Erythroblast (primary cell): ENCODE results near the gene SH3PXD2B.

Source experiments
- GATA1 ChIP-seq: IDR thresholded peaks from 2 replicates; pipeline ENCODE4 v1.6.1; 2011; ENCODE audit warnings: low read depth, mild to moderate bottlenecking, control low read depth, low read length, moderate library complexity
- POLR2A ChIP-seq: IDR thresholded peaks from 2 replicates; pipeline ENCODE4 v1.6.1; 2011; ENCODE audit warnings: mild to moderate bottlenecking, low read length

- TF ChIP-seq POLR2A (no peak), GATA1 (no peak)
These were observed 165.9 kb downstream of the SH3PXD2B start for GRCh38 chr5:172288465-172288864.
